HepG2 (cell line): ENCODE measurements around the gene TLN1. TPM values are rescaled to one million over a fixed set of nuclear protein-coding genes. Genes with fewer than 3 reads are reported as not detected.
A peak's percentile ranks its signal among the peaks of the same experiment; 100 is the strongest.

Source experiments
- EZH2 ChIP-seq: conservative IDR thresholded peaks from 2 replicates; pipeline ENCODE4 v1.6.1; 2012; ENCODE audit warnings: mild to moderate bottlenecking, low read depth, low read length, moderate library complexity
- IRF2 ChIP-seq: IDR thresholded peaks from 2 replicates; pipeline ENCODE4 v1.6.1; 2018; ENCODE audit warnings: missing genetic modification reagents, missing compliant biosample characterization
- ONECUT2 ChIP-seq: sonication (generic); formaldehyde crosslinking; IDR thresholded peaks from 2 replicates; pipeline ENCODE4 v1.4.0; 2020; ENCODE audit warnings: missing genetic modification reagents
- PHF20 ChIP-seq: sonication (generic); formaldehyde crosslinking; IDR thresholded peaks from 2 replicates; pipeline ENCODE4 v1.5.0; 2020; ENCODE audit warnings: mild to moderate bottlenecking, missing genetic modification reagents
- RBM22 ChIP-seq: fragments of 200-400 bp; formaldehyde crosslinking; optimal IDR thresholded peaks from 2 replicates; pipeline ENCODE3; 2017; ENCODE audit warnings: mild to moderate bottlenecking, low read length, moderate library complexity
- SAP130 ChIP-seq: IDR thresholded peaks from 2 replicates; pipeline ENCODE4 v1.6.1; 2016; ENCODE audit warnings: low read depth
- SRSF9 ChIP-seq: fragments of 200-400 bp; formaldehyde crosslinking; IDR thresholded peaks from 2 replicates; pipeline ENCODE4 v1.6.1; 2018; ENCODE audit warnings: borderline replicate concordance, mild to moderate bottlenecking, low read depth, low read length; ENCODE audit not compliant: insufficient read depth, poor library complexity, severe bottlenecking
- TBX2 ChIP-seq: sonication (generic); formaldehyde crosslinking; IDR thresholded peaks from 2 replicates; pipeline ENCODE4 v1.5.0; 2020; ENCODE audit warnings: missing genetic modification reagents, mild to moderate bottlenecking, borderline replicate concordance
- TSC22D2 ChIP-seq: sonication (generic); formaldehyde crosslinking; IDR thresholded peaks from 2 replicates; pipeline ENCODE4 v1.5.1; 2020; ENCODE audit warnings: missing genetic modification reagents, mild to moderate bottlenecking, borderline replicate concordance
- XBP1 ChIP-seq: sonication (generic); formaldehyde crosslinking; IDR thresholded peaks from 2 replicates; pipeline ENCODE4 v1.5.0; 2020; ENCODE audit warnings: missing genetic modification reagents
- ZBTB7A ChIP-seq: sonication (generic); formaldehyde crosslinking; IDR thresholded peaks from 2 replicates; pipeline ENCODE4 v1.8.0; 2022; ENCODE audit warnings: mild to moderate bottlenecking, missing genetic modification reagents
- ZNF234 ChIP-seq: sonication (generic); formaldehyde crosslinking; conservative IDR thresholded peaks from 2 replicates; pipeline ENCODE4 v1.5.1; 2020; ENCODE audit warnings: mild to moderate bottlenecking, missing genetic modification reagents
- ZNF326 ChIP-seq: sonication (generic); formaldehyde crosslinking; IDR thresholded peaks from 2 replicates; pipeline ENCODE4 v1.4.0; 2020; ENCODE audit warnings: missing genetic modification reagents, borderline replicate concordance
- ZNF430 ChIP-seq: sonication (generic); formaldehyde crosslinking; IDR thresholded peaks from 2 replicates; pipeline ENCODE4 v1.9.0; 2021; ENCODE audit warnings: mild to moderate bottlenecking, missing genetic modification reagents
- ZNF546 ChIP-seq: sonication (generic); formaldehyde crosslinking; conservative IDR thresholded peaks from 2 replicates; pipeline ENCODE4 v1.8.1; 2023; ENCODE audit warnings: mild to moderate bottlenecking, missing genetic modification reagents
- ZNF619 ChIP-seq: sonication (generic); formaldehyde crosslinking; IDR thresholded peaks from 2 replicates; pipeline ENCODE4 v1.4.0; 2020; ENCODE audit warnings: mild to moderate bottlenecking, missing genetic modification reagents
- ZNF747 ChIP-seq: sonication (generic); formaldehyde crosslinking; IDR thresholded peaks from 2 replicates; pipeline ENCODE4 v1.8.1; 2023; ENCODE audit warnings: missing genetic modification reagents, mild to moderate bottlenecking, borderline replicate concordance
- ZNF839 ChIP-seq: sonication (generic); formaldehyde crosslinking; IDR thresholded peaks from 2 replicates; pipeline ENCODE4 v1.4.0; 2020; ENCODE audit warnings: missing genetic modification reagents, mild to moderate bottlenecking, borderline replicate concordance
- ZNF878 ChIP-seq: sonication (generic); formaldehyde crosslinking; IDR thresholded peaks from 2 replicates; pipeline ENCODE4 v1.8.1; 2023; ENCODE audit warnings: mild to moderate bottlenecking, missing genetic modification reagents, moderate library complexity
- ZNF883 ChIP-seq: sonication (generic); formaldehyde crosslinking; IDR thresholded peaks from 2 replicates; pipeline ENCODE4 v1.5.1; 2020; ENCODE audit warnings: mild to moderate bottlenecking, missing genetic modification reagents; ENCODE audit errors: not compliant biosample characterization
- polyA plus RNA-seq, 8 experiments: library from polyadenylated mRNA; depleted of rRNA in 3 of 8; stranded (reverse) in 7 of 8; unstranded in 1 of 8; fragments of >200 nt; fragmentation: Illumina TruSeq in 4 of 8; extraction: Trizol in 4 of 8; gene quantifications; 2 replicates each; pipeline versions ENCODE4 v1.2.1 to v1.2.3, GENCODE V29; 2011 to 2016; ENCODE audit warnings: low read depth in 4 of 8, missing spikeins in 1 of 8, mixed read lengths in 1 of 8; ENCODE audit not compliant: insufficient read depth in 1 of 8
- total RNA-seq, 5 experiments: library from RNA; depleted of rRNA; stranded (reverse); fragments of >200 nt; fragmentation: Illumina TruSeq; extraction: Trizol; gene quantifications; 2 replicates each; pipeline ENCODE4 v1.2.3, GENCODE V29; 2016; ENCODE audit warnings: low read depth in 1 of 5
- TF ChIP-seq, protein P1 (sequence below): sonication (generic); formaldehyde crosslinking; IDR thresholded peaks from 2 replicates; pipeline ENCODE4 v1.5.1; 2020; ENCODE audit warnings: mild to moderate bottlenecking, moderate library complexity, missing genetic modification reagents
- TF ChIP-seq, protein P2 (sequence below): sonication (generic); formaldehyde crosslinking; IDR thresholded peaks from 2 replicates; pipeline ENCODE4 v1.5.0; 2020; ENCODE audit warnings: mild to moderate bottlenecking, missing genetic modification reagents
- TF ChIP-seq, protein P3 (sequence below): IDR thresholded peaks from 2 replicates; pipeline ENCODE4 v1.6.1; 2016; ENCODE audit warnings: low read depth
- TF ChIP-seq, protein P4 (sequence below): sonication (generic); formaldehyde crosslinking; IDR thresholded peaks from 2 replicates; pipeline ENCODE4 v1.5.0; 2020; ENCODE audit warnings: missing genetic modification reagents, mild to moderate bottlenecking, borderline replicate concordance
- TF ChIP-seq, protein P5 (sequence below): sonication (generic); IDR thresholded peaks from 2 replicates; pipeline ENCODE4 v1.6.1; 2016; ENCODE audit warnings: low read depth, borderline replicate concordance

The TLN1 gene
- total and polyA plus RNA-seq, 2 of the 13 experiments (the other 11 are each of a cell fraction or from before 2014, with no cell fraction given), result 35.2 to 51.8 TPM

DNA sequence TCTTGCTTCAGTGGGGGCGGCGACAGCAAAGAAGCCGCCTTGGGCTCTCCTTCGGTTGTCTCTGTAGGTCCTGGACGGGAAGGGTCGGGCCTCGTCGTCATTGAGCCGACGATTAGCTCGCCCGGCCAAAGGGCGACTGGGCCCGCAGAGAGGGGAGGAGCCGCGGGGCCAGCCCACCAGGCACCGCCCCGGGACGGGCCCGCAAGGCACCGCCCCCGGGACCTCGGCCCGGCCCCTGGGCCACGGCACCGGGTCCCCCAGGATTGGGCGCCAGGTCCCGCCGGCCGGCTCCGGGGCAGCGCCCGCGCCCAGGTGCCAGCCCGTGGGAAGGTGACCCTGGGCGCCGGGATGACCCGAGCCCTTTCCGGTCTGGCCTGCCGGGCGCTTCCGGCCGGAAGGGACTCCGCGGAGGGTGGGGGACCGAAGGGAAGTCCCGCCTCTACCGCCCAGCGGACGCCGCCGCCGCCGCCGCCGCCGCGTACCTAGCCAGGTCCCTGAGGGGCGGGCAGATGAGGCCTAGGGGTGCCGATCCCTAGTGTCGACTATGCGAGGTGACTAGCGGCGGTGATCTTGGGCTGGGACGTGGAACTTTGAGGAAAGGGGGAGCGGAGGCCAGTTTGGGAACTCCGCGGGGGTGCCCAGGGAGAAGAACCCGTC, 17.0 kb upstream of the TLN1 start, which contains the start of the genes GBA2 and RGP1 (continued):
- TF ChIP-seq, protein P1, sequence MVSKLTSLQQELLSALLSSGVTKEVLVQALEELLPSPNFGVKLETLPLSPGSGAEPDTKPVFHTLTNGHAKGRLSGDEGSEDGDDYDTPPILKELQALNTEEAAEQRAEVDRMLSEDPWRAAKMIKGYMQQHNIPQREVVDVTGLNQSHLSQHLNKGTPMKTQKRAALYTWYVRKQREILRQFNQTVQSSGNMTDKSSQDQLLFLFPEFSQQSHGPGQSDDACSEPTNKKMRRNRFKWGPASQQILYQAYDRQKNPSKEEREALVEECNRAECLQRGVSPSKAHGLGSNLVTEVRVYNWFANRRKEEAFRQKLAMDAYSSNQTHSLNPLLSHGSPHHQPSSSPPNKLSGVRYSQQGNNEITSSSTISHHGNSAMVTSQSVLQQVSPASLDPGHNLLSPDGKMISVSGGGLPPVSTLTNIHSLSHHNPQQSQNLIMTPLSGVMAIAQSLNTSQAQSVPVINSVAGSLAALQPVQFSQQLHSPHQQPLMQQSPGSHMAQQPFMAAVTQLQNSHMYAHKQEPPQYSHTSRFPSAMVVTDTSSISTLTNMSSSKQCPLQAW (CRISPR knock-in tag), result peak; percentile 45; the same call in 1 of the 2 replicates
- no peak for TF ChIP-seq ZNF619 (CRISPR knock-in tag)
- TF ChIP-seq EZH2, result no peak
- TF ChIP-seq SRSF9, result no peak
- no peak for TF ChIP-seq ZNF839
- no peak for TF ChIP-seq XBP1
- peak; percentile 75 for TF ChIP-seq PHF20 (CRISPR knock-in tag)
- no peak for TF ChIP-seq ZNF878
- TF ChIP-seq TSC22D2 (CRISPR knock-in tag), result 0 out of 2 replicates have a peak, but pooled peaks have one; percentile 86
- TF ChIP-seq ZNF234 (CRISPR knock-in tag), result no peak; the same call in 1 of the 2 replicates
- no peak for TF ChIP-seq ONECUT2 (CRISPR knock-in tag)
- no peak for TF ChIP-seq ZNF883 (CRISPR knock-in tag)
- peak; percentile 73 for TF ChIP-seq SAP130
- TF ChIP-seq, protein P2, sequence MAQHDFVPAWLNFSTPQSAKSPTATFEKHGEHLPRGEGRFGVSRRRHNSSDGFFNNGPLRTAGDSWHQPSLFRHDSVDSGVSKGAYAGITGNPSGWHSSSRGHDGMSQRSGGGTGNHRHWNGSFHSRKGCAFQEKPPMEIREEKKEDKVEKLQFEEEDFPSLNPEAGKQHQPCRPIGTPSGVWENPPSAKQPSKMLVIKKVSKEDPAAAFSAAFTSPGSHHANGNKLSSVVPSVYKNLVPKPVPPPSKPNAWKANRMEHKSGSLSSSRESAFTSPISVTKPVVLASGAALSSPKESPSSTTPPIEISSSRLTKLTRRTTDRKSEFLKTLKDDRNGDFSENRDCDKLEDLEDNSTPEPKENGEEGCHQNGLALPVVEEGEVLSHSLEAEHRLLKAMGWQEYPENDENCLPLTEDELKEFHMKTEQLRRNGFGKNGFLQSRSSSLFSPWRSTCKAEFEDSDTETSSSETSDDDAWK (CRISPR knock-in tag), result no peak
- TF ChIP-seq, protein P3, sequence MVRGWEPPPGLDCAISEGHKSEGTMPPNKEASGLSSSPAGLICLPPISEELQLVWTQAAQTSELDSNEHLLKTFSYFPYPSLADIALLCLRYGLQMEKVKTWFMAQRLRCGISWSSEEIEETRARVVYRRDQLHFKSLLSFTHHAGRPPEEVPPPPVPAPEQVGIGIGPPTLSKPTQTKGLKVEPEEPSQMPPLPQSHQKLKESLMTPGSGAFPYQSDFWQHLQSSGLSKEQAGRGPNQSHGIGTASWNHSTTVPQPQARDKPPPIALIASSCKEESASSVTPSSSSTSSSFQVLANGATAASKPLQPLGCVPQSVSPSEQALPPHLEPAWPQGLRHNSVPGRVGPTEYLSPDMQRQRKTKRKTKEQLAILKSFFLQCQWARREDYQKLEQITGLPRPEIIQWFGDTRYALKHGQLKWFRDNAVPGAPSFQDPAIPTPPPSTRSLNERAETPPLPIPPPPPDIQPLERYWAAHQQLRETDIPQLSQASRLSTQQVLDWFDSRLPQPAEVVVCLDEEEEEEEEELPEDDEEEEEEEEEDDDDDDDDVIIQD (CRISPR knock-in tag), result no peak
- TF ChIP-seq TBX2 (CRISPR knock-in tag), result peak; percentile 30; the same call in 1 of the 2 replicates
- no peak for TF ChIP-seq ZNF430 (CRISPR knock-in tag)
- TF ChIP-seq, protein P4, sequence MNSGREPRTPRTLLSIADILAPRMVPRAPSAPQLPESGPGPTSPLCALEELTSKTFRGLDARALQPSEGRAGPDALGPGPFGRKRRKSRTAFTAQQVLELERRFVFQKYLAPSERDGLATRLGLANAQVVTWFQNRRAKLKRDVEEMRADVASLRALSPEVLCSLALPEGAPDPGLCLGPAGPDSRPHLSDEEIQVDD (CRISPR knock-in tag), result no peak
- no peak for TF ChIP-seq RBM22
- no peak for TF ChIP-seq ZNF546
- TF ChIP-seq, protein P5, sequence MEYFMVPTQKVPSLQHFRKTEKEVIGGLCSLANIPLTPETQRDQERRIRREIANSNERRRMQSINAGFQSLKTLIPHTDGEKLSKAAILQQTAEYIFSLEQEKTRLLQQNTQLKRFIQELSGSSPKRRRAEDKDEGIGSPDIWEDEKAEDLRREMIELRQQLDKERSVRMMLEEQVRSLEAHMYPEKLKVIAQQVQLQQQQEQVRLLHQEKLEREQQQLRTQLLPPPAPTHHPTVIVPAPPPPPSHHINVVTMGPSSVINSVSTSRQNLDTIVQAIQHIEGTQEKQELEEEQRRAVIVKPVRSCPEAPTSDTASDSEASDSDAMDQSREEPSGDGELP, result peak; percentile 24; the same call in 1 of the 2 replicates
- no peak for TF ChIP-seq ZNF747 (CRISPR knock-in tag)
- TF ChIP-seq ZBTB7A (CRISPR knock-in tag), result no peak
- peak; percentile 29; the same call in 1 of the 2 replicates for TF ChIP-seq IRF2 (CRISPR knock-in tag)
- TF ChIP-seq ZNF326, result no peak
